H9 (cell line): ENCODE data around the gene ASPA. TPM values are rescaled to one million over a fixed set of nuclear protein-coding genes. Genes with fewer than 3 reads are reported as not detected.

ENCODE experiments used
- DNase-seq: peaks from one replicate; pipeline ENCODE4 v3.0.0-alpha.2; 2017
- H2AFZ ChIP-seq: one replicate; pipeline ENCODE4 v1.6.1; 2013; ENCODE audit warnings: mild to moderate bottlenecking, low read length, control low read depth, moderate library complexity
- H2AK5ac ChIP-seq: 2 replicates; pipeline ENCODE4 v1.6.1; 2013; ENCODE audit warnings: low read length, control low read depth, mixed read lengths; ENCODE audit not compliant: insufficient read length
- H2BK120ac ChIP-seq: one replicate; pipeline ENCODE4 v1.6.1; 2013; ENCODE audit warnings: low read depth, mild to moderate bottlenecking, low read length, control low read depth, inconsistent platforms; ENCODE audit not compliant: poor library complexity, severe bottlenecking
- H2BK12ac ChIP-seq: 2 replicates; pipeline ENCODE4 v1.6.1; 2013; ENCODE audit warnings: low read length, control low read depth, mixed read lengths, low read depth; ENCODE audit not compliant: insufficient read length
- H2BK15ac ChIP-seq: 2 replicates; pipeline ENCODE4 v1.6.1; 2013; ENCODE audit warnings: low read depth, low read length, control low read depth
- H2BK20ac ChIP-seq: one replicate; pipeline ENCODE4 v1.6.1; 2013; ENCODE audit warnings: low read depth, mild to moderate bottlenecking, low read length, control low read depth, inconsistent platforms; ENCODE audit not compliant: poor library complexity, severe bottlenecking
- H2BK5ac ChIP-seq: 2 replicates; pipeline ENCODE4 v1.6.1; 2013; ENCODE audit warnings: low read length, control low read depth, mixed read lengths; ENCODE audit not compliant: insufficient read length
- H3K14ac ChIP-seq: 2 replicates; pipeline ENCODE4 v1.6.1; 2013; ENCODE audit warnings: low read length, control low read depth; ENCODE audit not compliant: insufficient read depth
- H3K18ac ChIP-seq: 2 replicates; pipeline ENCODE4 v1.6.1; 2013; ENCODE audit warnings: low read depth, mild to moderate bottlenecking, mixed read lengths, low read length, control low read depth; ENCODE audit not compliant: insufficient read length
- H3K23ac ChIP-seq: 2 replicates; pipeline ENCODE4 v1.6.1; 2013; ENCODE audit warnings: low read length, control low read depth, mixed read lengths, low read depth; ENCODE audit not compliant: insufficient read length
- H3K23me2 ChIP-seq: 2 replicates; pipeline ENCODE4 v1.6.1; 2013; ENCODE audit warnings: low read depth, mild to moderate bottlenecking, mixed read lengths, low read length, control low read depth; ENCODE audit not compliant: insufficient read length, poor library complexity, severe bottlenecking
- H3K27ac ChIP-seq: 2 replicates; pipeline ENCODE4 v1.5.1; 2013; ENCODE audit warnings: low read length, control low read depth, mixed read lengths, low read depth; ENCODE audit not compliant: insufficient read length
- H3K27me3 ChIP-seq: 2 replicates; pipeline ENCODE4 v1.6.1; 2013; ENCODE audit warnings: low read length, control low read depth, inconsistent platforms; ENCODE audit not compliant: insufficient read depth
- H3K4ac ChIP-seq: 2 replicates; pipeline ENCODE4 v1.6.1; 2013; ENCODE audit warnings: low read depth, mild to moderate bottlenecking, control low read depth, inconsistent platforms, low read length, moderate library complexity
- H3K4me1 ChIP-seq: 2 replicates; pipeline ENCODE4 v1.6.1; 2013; ENCODE audit warnings: low read length, control low read depth, inconsistent platforms; ENCODE audit not compliant: insufficient read depth
- H3K4me2 ChIP-seq: 2 replicates; pipeline ENCODE4 v1.6.1; 2013; ENCODE audit warnings: low read length, control low read depth, mixed read lengths; ENCODE audit not compliant: insufficient read length, insufficient read depth
- H3K56ac ChIP-seq: 2 replicates; pipeline ENCODE4 v1.6.1; 2013; ENCODE audit warnings: low read depth, mild to moderate bottlenecking, mixed read lengths, low read length, control low read depth; ENCODE audit not compliant: insufficient read length
- H3K79me1 ChIP-seq: 2 replicates; pipeline ENCODE4 v1.6.1; 2013; ENCODE audit warnings: low read depth, mild to moderate bottlenecking, moderate library complexity, low read length, control low read depth, inconsistent platforms; ENCODE audit not compliant: insufficient read depth, poor library complexity, severe bottlenecking
- H3K79me2 ChIP-seq: 2 replicates; pipeline ENCODE4 v1.6.1; 2013; ENCODE audit warnings: low read length, control low read depth, inconsistent platforms; ENCODE audit not compliant: insufficient read depth
- H3K9ac ChIP-seq: 2 replicates; pipeline ENCODE4 v1.6.1; 2013; ENCODE audit warnings: low read length, control low read depth, mixed read lengths; ENCODE audit not compliant: insufficient read length; ENCODE audit errors: extremely low read depth
- H3K9me3 ChIP-seq: one replicate; pipeline ENCODE4 v1.6.1; 2013; ENCODE audit warnings: low read depth, low read length, inconsistent platforms; ENCODE audit not compliant: control insufficient read depth
- H3T11ph ChIP-seq: one replicate; pipeline ENCODE4 v1.6.1; 2013; ENCODE audit warnings: mild to moderate bottlenecking, low read length, control low read depth, inconsistent platforms
- H4K20me1 ChIP-seq: one replicate; pipeline ENCODE4 v1.6.1; 2013; ENCODE audit not compliant: control insufficient read depth, insufficient read length, insufficient read depth
- H4K5ac ChIP-seq: 2 replicates; pipeline ENCODE4 v1.6.1; 2013; ENCODE audit warnings: low read depth, mild to moderate bottlenecking, mixed read lengths, low read length, control low read depth; ENCODE audit not compliant: insufficient read length
- H4K8ac ChIP-seq: replicated peaks from 2 replicates; pipeline ENCODE4 v1.6.1; 2013; ENCODE audit warnings: low read length, control low read depth, mixed read lengths, low read depth; ENCODE audit not compliant: insufficient read length
- H4K91ac ChIP-seq: 2 replicates; pipeline ENCODE4 v1.6.1; 2013; ENCODE audit warnings: low read depth, mild to moderate bottlenecking, moderate library complexity, mixed read lengths, low read length, control low read depth; ENCODE audit not compliant: insufficient read length
- H3K27ac Mint-ChIP-seq, 3 experiments: 2 replicates in 2 of 3; 3 replicates in 1 of 3; pipeline ENCODE4 v1.8.0; 2020 to 2021; ENCODE audit warnings: mixed read lengths in 3 of 3, mild to moderate bottlenecking in 1 of 3, moderate library complexity in 1 of 3
- H3K27me3 Mint-ChIP-seq: 2 replicates; pipeline ENCODE4 v1.8.0; 2021; ENCODE audit warnings: low read depth, mild to moderate bottlenecking, moderate library complexity, mixed read lengths
- H3K36me3 Mint-ChIP-seq, 3 experiments: 2 replicates in 2 of 3; 3 replicates in 1 of 3; pipeline ENCODE4 v1.8.0; 2020 to 2021; ENCODE audit warnings: low read depth in 3 of 3, mixed read lengths in 3 of 3; ENCODE audit not compliant: insufficient read depth in 1 of 3
- H3K4me1 Mint-ChIP-seq, 2 experiments: 2 replicates each; pipeline ENCODE4 v1.8.0; 2020; ENCODE audit warnings: mixed read lengths in 2 of 2
- H3K4me3 Mint-ChIP-seq, 2 experiments: 2 replicates in 1 of 2; 3 replicates in 1 of 2; pipeline ENCODE4 v1.8.0; 2020 to 2021; ENCODE audit warnings: mild to moderate bottlenecking in 2 of 2, mixed read lengths in 2 of 2, moderate library complexity in 1 of 2
- H3K9me3 Mint-ChIP-seq, 2 experiments: 2 replicates in 1 of 2; 3 replicates in 1 of 2; pipeline ENCODE4 v1.8.0; 2020; ENCODE audit warnings: mild to moderate bottlenecking in 2 of 2, mixed read lengths in 2 of 2, moderate library complexity in 1 of 2
- WGBS: extraction: QIAGEN DNeasy Blood & Tissue Kit; methylation state at CpG from one replicate; pipeline ENCODE4 v1.1.7; 2013; ENCODE audit warnings: missing lambda C conversion rate, low lambda C conversion rate, mixed read lengths; ENCODE audit not compliant: insufficient read length; ENCODE audit errors: extremely low coverage; 5-methylcytosine and 5-hydroxymethylcytosine counted together
- total RNA-seq: library from RNA; stranded (reverse); gene quantifications from 2 replicates; pipeline ENCODE4 v1.2.1, GENCODE V29; 2021
- TF ChIP-seq, protein P1 (sequence below): fragments of 200-600 bp; sonication (generic); conservative IDR thresholded peaks from 3 replicates; pipeline ENCODE4 v1.8.0; 2021; ENCODE audit warnings: antibody characterized with exemption, mild to moderate bottlenecking

ASPA gene
- total RNA-seq, 1 experiment from 2014 or later: not detected

DNA sequence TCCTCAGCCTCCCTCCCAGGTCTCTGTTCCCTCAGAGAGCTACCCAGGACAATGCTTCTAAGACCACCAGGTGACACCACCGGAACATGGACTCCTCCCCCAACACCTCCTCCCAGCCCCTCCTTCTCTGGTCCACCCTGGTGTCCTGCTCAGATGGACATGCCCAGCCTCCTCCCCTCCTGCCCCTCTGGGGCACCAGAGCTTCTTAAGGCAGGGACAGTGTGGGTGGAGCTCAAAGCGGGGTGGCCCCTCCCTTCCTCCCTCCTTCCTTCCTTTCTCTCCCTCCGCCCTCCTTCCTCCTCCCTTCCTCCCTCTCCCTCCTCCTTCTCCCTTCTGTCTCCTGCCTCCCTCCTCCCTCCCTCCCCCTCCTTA is 59.1 kb downstream of the ASPA start:
- no peak overlapping the region for H2BK20ac ChIP-seq
- Mint-ChIP-seq H3K4me1 (peaks cover 15 to 22% of the 10 kb centered on the region in 2 experiments), H3K36me3 (no peaks in the 10 kb centered on the region), H3K4me3 (no peak overlapping the region), H3K27me3 (peaks cover 4% of the 10 kb centered on the region), H3K27ac (no peak overlapping the region), H3K9me3 (no peaks in the 10 kb centered on the region)
- peaks cover 6% of the 10 kb centered on the region for H3K23me2 ChIP-seq
- H3K4me1 ChIP-seq: peaks cover 2% of the 10 kb centered on the region; the same call in 1 of the 2 replicates
- no peak overlapping the region for H2BK15ac ChIP-seq
- H3K4me2 ChIP-seq: peak overlapping the region; percentile 30
- no peak overlapping the region for H2AK5ac ChIP-seq
- H2BK5ac ChIP-seq: no peak overlapping the region
- no peaks in the 10 kb centered on the region for H3K79me1 ChIP-seq
- H3K27me3 ChIP-seq: no peaks in the 10 kb centered on the region
- no peak overlapping the region for H3K56ac ChIP-seq
- H4K5ac ChIP-seq: no peak overlapping the region
- H4K91ac ChIP-seq: no peak overlapping the region
- H3K14ac ChIP-seq: no peak overlapping the region
- no peaks in the 10 kb centered on the region for H3K9me3 ChIP-seq
- no peak overlapping the region for H3K9ac ChIP-seq
- TF ChIP-seq, protein P1, sequence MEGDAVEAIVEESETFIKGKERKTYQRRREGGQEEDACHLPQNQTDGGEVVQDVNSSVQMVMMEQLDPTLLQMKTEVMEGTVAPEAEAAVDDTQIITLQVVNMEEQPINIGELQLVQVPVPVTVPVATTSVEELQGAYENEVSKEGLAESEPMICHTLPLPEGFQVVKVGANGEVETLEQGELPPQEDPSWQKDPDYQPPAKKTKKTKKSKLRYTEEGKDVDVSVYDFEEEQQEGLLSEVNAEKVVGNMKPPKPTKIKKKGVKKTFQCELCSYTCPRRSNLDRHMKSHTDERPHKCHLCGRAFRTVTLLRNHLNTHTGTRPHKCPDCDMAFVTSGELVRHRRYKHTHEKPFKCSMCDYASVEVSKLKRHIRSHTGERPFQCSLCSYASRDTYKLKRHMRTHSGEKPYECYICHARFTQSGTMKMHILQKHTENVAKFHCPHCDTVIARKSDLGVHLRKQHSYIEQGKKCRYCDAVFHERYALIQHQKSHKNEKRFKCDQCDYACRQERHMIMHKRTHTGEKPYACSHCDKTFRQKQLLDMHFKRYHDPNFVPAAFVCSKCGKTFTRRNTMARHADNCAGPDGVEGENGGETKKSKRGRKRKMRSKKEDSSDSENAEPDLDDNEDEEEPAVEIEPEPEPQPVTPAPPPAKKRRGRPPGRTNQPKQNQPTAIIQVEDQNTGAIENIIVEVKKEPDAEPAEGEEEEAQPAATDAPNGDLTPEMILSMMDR: no peak
- DNase-seq: peak; percentile 90
- H3K27ac ChIP-seq: no peak overlapping the region
- H4K8ac ChIP-seq: no peak overlapping the region
- no peaks in the 10 kb centered on the region for H3K79me2 ChIP-seq
- no peak overlapping the region for H3T11ph ChIP-seq
- H3K23ac ChIP-seq: no peak overlapping the region
- H2AFZ ChIP-seq: no peak overlapping the region
- H4K20me1 ChIP-seq: no peaks in the 10 kb centered on the region
- peak overlapping the region; percentile 76 for H3K18ac ChIP-seq
- no peak overlapping the region for H2BK12ac ChIP-seq
- no peak overlapping the region for H2BK120ac ChIP-seq
- no peak overlapping the region for H3K4ac ChIP-seq
- no CpG with 5 or more reads among the region's 3 CpGs for WGBS
